Stimulated activated naive CD4-positive, alpha-beta T cell treated with Interleukin-2 at 50 U/mL for 16 hours (primary cell): Measurements from ENCODE around the gene LPIN3.

Experiments used
- DNase-seq: peaks from one replicate; lab custom pipeline; 2025; lab: John Stamatoyannopoulos, UW

LPIN3 gene

DNA sequence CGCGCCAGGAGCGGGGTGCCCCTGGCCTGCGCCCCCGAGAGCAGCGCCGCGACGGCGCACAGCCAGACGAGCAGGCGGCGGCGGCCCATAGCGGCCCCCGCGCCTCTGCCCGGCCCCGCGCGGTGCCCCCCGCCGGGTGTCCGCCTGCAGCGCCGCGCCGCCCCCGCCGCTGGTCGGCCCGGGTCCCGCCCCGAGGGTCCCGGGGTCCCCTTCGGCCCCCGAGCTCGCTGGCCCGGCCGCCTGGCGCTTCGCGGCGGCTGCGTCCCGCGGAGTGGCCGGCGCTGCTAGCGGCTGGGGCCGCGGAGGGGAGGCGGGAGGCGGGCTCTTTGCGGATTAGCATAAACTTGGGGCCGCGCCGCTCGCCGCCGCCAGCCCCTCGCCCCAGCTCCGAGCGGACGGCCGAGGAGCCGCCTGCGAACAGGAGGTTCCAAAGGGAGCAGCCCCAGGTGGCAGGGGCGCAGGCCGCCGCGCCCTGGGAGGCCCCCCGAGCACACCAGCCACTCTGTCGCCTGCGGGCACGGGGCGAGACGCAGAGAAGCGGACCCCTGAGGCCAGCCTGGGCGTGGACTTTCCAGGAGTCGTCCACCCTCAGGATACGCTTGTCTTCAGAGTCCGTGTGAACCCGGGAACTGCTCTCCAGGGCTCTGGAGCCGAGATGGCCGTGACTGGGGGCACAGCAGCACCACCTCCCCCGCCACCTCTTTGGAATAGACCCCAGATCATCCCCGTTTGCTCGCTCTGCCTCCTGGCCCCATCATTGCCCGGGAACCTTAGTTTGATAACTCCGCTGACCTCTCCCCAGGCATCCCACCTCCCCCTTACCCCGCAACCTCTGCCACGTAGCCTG, 26.1 kb downstream of the LPIN3 start, which contains the start of gene EMILIN3:
Gene EMILIN3, minus strand, starts transcription at position 273 of the 847 bp plus-strand sequence. Its CDS starts 184 bp downstream, at position 89.
- no peak for DNase-seq

- no peak for DNase-seq
Measured at GRCh38 chr20:41367393-41367695, 26.7 kb downstream of the LPIN3 start.

DNA sequence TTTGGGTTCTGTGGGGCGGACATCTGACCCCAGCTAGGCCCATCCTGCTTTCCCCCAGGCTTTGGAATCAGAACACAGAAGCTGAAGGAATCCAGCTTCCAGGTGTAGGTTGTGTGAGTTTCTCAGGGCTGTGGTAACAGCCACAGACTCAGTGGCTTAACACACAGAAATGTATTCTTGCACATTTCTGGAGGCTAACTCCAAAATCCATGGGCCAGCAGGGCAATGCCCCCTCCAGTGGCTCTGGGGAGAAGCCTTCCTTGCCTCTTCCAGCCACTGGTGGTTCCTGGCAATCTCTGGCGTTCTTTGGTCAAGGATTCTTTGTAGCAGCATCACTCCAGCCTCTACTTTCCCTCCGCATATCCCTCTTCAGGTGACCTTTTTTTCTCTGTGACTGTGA, 27.3 kb downstream of the LPIN3 start:
- no peak for DNase-seq

DNA sequence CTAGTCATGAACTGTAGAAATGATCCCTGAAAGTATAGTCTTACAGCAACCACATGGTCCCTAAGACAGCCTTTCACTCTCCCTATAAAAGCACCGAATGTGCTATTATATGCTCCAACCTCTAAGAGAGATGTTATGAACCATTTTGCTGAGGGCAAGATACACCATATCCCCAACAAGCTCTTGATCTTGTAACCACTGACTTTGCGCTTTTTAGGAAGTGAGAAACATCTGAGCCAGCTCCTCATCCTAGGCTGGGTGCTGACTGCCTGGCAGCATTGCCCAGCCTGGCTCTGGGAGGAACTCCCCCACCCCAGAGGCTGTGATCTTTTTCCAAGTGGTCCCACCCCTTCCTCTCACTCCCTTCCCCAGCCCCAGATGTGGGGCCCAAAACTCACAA, 29.1 kb downstream of the LPIN3 start:
- no peak for DNase-seq

GRCh38 chr20:41370176-41370575, 29.6 kb downstream of the LPIN3 start:
- no peak for DNase-seq

DNA sequence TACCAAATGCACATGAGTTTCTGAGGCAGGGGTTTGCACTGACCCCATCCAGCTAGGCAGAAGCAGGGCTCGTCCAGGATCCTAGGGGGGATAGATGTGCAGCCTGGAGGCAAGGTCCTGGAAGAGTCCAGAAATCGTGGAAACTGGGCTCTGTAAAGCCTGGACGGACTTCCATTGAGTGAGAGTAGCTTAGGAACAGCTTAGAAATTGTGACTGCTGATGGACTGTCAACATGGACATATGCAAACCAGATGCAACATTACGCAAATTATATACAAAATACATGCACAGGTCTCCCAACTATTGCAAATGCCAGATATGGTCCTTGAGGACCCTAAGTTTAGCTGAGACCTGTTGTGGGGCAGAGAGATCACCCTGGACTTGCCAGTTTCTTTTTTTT, 30.8 kb downstream of the LPIN3 start:
- DNase-seq: no peak

- no peak for DNase-seq
Measured at GRCh38 chr20:41373251-41373783, 32.7 kb downstream of the LPIN3 start.

- DNase-seq: no peak
Measured at GRCh38 chr20:41373931-41374920, 33.6 kb downstream of the LPIN3 start.

GRCh38 chr20:41375846-41376245, 35.2 kb downstream of the LPIN3 start:
- DNase-seq: no peak

GRCh38 chr20:41376349-41376748, 35.7 kb downstream of the LPIN3 start:
- DNase-seq: no peak

DNA sequence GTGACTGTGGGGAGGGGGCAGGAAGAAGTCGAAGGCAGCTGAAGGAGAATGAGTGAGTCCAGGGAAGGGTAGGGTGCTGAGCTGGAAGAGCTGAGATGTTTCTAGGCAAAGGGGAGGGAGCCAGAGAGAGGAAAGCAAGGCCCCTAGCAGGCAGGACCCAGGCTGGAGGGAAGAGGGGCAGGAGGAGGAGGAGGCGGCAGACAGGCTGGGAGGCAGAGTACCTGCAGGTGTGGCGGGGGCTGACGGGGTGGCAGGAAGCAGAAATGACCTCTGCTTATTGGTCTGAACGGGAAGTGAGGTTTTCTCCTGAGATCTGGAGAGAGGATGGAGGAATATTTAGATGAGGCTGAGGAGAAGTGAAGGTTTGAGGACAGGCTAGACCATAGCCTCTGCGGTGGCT, 36.7 kb downstream of the LPIN3 start:
- no peak for DNase-seq

- no peak for DNase-seq
Measured at GRCh38 chr20:41379551-41379950, 38.9 kb downstream of the LPIN3 start.

GRCh38 chr20:41380551-41381193, 40.1 kb downstream of the LPIN3 start:
- no peak for DNase-seq

- DNase-seq: no peak
Measured at GRCh38 chr20:41382791-41383305, 42.2 kb downstream of the LPIN3 start.

DNA sequence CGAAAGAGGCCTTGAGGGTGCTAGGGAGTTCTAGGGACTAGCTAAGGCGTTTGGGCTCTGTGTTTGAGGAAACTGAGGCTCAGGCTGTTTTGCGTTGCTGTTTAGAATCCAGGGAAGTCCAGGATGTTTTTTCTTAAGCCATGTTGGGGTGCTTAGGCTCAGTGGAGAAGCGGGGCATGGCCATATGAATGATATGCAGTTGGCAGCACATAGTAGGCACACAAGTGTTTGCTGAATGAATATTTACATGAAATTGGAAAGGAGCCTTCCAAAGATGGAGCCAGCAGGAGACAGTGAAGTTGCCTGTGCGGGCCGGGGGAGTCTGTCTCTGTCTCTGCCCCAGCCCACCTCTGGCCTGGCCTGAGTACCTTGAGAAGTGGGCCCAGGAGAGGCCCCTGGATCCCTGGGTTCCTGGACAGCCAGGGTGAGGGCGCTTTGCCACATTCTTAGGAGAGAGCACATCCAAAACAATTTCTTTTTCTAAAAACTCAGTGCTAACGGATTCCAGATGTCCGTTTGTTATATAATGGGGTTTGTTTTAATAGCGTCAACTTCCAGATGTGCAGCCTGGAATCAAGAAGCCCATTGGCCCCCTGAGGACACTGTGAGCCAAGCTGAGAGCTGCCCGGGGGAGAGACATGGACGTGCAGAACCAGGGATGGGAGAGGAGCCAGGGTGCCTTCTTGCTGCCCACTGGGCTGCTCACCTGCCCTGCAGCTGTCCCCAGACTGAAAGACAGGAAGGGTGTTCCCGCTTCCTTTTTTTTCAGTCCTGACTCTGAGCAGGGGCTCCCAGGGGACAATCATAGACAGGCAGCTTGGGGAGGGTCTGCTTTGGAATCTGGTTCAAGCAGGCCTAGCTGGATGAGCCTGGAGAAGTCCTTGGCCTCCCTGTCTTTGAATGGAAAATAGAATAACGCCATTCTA, 46.1 kb downstream of the LPIN3 start:
- DNase-seq: no peak

DNA sequence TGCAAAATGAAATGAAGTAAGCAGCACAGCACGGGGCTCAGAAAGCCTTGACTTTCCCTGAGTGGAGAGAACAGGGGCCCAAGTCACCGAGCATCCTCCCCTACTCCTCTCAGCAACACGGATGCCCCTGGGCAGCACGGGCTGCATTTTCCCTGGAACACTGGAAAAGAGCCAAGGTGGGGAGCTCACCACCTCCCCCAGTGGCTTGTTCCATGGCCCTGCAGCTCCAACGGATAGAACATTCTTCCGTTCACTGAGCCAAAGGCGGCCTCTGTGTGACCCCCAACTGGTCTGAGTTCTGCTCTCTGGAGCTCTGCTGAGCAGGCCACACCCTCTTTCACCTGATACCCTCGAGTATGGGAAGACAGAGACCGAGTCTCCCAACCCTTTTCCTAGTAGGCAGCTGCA, 46.8 kb downstream of the LPIN3 start:
- DNase-seq: no peak

- DNase-seq: no peak
Measured at GRCh38 chr20:41390889-41391288, 50.3 kb downstream of the LPIN3 start.

- DNase-seq: no peak
Measured at GRCh38 chr20:41391587-41392001, 51.0 kb downstream of the LPIN3 start.

GRCh38 chr20:41392295-41392694, 51.7 kb downstream of the LPIN3 start:
- no peak for DNase-seq

GRCh38 chr20:41392871-41393704, 52.5 kb downstream of the LPIN3 start:
- no peak for DNase-seq
